HG02763 (cell line): ENCODE data around the gene GTF3C6.
"Not testable (repeated sequence)": the region's sequence is repeated elsewhere in the genome, so short reads cannot be mapped to it uniquely, and the experiment has no call there.

ENCODE experiments used
- ATAC-seq: cut with Tn5 transposase; IDR thresholded peaks from one replicate; pipeline ENCODE4 v1.9.1; 2021; ENCODE audit warnings: mild to moderate bottlenecking, moderate library complexity; ENCODE audit not compliant: unreplicated experiment

Gene GTF3C6

GRCh38 chr6:110958329-110959192 lies at the start of gene GTF3C6:
Gene GTF3C6, plus strand, starts transcription at chr6:110958706. Its CDS starts 64 bp downstream, at chr6:110958770.
- peak; percentile 97 for ATAC-seq

DNA sequence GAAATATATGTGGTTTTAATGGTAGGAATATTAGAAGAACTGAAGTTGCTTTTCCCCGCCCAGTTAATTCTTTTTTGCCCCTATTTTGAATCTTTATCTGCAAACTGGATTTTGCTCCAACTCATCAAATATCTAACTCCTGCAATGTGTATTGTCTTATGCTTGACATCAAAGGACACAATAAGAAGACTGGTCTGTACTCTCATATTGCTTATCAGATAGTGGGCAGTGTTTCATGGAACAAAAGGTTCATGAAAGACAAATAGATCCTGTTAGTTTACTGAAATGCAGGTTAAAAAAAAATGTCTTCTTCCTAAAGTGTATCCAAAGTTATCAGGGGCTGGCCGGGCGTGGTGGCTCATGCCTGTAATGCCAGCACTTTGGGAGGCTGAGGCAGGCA lies 27.7 kb upstream of the GTF3C6 start:
- ATAC-seq: no peak

GRCh38 chr6:110933912-110934311 lies 24.6 kb upstream of the GTF3C6 start:
- ATAC-seq: no peak

DNA sequence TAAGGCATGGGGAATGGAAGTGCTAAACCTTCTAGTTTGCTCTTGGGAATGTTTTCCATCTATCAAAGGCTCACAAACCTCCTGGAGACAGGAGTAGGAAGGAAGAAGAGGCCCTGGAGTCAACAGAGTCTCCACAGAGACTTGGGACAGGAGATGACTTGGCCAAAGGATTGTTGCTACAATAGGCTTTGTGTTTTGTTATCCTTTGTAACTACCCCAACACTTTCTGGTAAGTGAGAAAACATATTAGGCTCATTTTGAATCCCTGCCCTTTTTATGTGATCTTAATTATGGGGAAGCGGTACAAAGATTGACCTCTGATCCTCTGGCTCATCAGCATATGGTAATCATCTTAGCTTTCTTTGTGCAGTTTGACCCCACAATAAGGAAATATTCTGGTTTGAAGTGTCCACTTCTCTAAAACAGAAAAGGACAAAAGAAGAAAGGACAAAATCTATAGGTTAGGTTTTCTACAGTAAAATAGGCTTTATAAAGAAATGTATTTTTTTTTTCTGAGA lies 24.1 kb upstream of the GTF3C6 start:
- ATAC-seq: no peak

DNA sequence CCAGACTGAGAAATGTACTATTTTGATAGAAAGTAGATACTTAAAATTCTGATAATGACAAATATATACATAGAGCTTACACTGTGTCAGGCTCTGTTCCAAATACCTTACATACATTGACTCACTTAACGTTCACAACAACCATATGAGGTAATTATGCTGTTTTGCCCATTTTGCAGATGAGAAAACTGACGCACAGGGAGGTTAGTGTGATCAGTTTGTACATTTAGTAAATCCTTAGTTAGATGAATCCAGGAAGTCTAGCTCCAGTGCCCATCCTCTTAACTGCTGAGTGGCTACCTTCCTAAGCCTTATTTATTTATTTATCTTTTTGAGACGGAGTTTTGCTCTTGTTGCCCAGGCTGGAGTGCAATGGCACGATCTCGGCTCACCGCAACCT lies 23.3 kb upstream of the GTF3C6 start:
- no peak for ATAC-seq

- ATAC-seq: no peak
Measured at GRCh38 chr6:110938171-110938570, 20.3 kb upstream of the GTF3C6 start.

DNA sequence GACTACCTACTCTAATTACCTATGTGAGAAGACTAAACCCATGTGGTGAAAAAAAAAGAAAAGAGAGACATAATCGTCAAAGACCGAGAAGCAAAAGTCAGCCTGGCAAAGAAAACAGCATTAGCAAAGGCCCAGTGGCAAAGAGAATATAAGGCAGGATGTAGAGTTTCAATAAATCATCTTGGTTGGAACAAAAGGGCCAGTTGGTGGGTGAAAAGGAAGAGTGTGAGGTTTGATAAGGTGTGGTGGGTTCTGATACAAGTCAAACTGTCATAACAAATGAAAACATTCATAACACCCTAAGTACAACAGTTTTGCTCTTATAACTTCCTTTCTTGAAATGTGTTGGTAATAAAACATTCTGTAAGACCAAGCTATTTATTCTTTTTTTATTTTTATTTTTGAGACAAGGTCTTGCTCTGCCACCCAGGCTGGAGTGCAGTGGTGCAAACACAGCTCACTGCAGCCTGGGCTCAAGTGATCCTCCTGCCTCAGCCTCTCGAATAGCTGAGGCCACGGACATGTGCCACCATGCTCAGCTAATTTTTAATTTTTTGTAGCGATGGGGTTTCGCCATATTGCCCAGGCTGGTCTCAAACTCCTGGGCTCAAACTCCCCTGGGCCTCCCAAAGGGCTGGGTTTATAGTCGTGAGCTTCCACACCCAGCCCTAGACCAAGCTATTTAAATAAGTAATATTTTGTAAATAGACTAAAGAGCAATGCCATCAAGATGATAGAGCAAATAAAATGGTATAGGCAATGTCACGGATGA lies 18.9 kb upstream of the GTF3C6 start:
- ATAC-seq: no peak

DNA sequence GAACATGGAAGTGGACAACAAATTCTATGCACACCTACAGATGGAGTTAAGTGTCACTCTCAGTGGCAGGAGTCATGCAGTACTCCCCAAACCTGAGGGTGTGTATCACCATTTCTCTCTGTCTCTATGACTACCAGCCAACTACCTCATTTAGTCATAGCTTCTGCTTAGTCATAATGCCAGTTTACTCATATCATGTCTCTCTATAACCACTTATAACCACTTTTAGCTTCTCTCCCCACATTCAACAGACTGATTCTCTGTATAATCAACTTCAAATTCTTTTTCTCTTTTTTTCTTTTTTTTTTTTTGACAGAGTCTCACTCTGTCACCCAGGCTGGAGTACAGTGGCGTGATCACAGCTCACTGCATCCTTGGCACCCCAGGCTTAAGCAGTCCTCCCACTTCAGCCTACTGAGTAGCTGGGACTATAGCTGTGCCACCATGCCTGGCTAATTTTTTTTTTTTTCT lies 13.8 kb upstream of the GTF3C6 start:
- peak; percentile 98 for ATAC-seq

- no peak for ATAC-seq
Measured at GRCh38 chr6:110946498-110946897, 12.0 kb upstream of the GTF3C6 start.

GRCh38 chr6:110949679-110950285 lies 8.7 kb upstream of the GTF3C6 start:
- ATAC-seq: no peak

DNA sequence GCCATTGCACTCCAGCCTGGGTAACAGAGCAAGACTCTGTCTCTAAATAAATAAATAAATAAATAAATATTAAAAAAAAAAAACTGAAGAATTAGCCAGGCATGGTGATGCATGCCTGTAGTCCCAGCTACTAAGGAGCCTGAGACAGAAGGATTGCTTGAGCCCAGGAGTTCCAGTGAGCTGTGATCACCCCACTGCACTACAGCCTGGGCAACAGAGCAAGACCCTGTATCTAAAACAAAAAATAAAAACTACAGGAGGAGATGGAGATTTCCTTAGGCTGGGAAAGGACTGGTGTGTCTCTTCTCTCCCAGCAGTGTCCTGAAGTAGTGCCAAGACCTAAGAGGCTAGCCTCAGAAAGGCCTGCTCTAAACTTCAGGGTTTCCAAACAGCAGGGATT lies 8.1 kb upstream of the GTF3C6 start:
- no peak for ATAC-seq

DNA sequence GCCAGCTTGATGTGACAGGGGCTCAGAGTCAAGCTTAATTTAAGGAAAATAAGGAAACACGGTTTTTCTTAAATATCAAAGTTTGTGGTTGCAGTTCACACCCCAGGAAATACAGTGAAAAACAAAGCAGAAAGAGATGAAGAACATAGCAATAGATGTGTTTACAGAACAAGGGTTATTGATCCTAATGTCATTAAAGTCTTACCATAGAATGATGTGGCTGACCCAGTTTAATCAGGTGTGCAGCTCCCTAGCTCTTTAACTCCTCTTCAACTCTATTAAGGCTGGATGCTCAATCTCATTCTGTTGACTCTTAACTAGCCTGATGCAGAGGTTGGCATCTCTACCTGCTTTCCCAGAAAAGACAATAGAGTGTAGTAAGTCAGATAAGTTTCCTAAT lies 7.5 kb upstream of the GTF3C6 start:
- no peak for ATAC-seq

DNA sequence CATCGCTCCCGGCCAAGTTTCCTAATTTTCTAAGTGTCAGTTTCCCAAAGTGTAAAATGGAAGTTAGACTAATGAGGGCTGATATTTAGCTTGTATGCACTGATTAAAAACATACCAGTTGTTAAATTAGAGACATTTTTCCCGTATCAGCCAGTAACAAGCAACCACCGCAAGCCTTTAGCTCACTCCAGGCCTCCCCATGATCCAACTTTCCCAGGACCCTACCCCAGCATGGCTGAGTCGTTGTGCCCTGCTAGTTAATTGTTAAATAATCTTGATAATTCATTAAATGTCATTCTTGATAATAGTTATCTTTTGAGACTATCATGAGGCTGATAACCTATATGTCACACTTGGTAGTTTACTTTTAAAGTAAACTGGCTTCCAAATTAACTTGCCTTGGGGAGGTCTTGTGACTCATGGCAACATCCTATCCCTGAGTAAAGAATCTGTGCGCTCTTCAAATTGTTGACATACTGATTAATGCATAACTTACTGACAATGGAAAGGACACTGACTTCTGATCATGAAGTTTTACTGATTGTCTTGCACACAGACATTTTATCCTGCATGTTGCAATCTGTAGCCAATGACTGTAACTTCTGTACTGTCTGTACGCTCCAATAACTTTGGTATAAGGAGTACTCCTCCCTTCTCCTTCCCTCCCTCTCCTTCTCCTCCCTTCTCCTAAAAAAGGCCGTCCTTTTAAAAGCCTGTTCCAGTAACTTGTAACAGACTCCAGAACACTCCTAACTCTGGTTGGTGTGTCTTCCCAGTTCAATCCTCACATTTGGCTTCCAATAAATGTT lies 6.3 kb upstream of the GTF3C6 start:
- no peak for ATAC-seq

- ATAC-seq: no peak
Measured at GRCh38 chr6:110953633-110954303, 4.7 kb upstream of the GTF3C6 start.

DNA sequence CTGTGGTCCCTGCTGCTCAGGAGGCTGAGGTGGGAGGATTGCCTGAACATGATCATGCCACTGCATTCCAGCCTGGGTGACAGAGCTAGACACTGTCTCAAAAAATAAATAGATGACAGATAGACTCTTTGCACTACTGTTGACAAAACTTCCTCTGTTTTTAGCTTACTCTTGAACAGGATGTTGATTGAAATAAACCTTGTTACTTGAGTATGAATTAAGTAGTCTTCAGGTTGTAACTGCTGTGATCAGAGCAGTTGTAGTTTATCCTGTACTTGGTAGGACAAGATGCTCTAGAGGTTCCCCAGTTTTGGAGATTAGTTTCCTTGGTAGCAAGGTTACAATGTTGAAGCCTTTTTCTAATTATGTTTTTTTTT lies 1.5 kb downstream of the GTF3C6 start:
- ATAC-seq: no peak

DNA sequence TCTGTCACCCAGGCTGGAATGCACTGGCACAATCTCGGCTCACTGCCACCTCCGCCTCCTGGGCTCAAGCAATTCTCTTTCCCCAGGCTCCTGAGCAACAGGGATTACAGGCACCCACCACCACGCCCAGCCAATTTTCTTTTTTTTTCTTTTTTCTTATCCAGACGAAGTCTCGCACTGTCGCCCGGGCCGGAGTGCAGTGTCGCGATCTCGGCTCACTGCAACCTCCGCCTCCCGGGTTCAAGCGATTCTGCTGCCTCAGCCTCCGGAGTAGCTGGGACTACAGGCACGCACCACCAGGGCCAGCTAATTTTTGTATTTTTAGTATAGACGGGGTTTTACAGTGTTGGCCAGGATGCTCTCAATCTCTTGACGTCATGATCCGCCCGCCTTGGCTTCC lies 4.1 kb downstream of the GTF3C6 start:
- ATAC-seq: not testable (repeated sequence)

DNA sequence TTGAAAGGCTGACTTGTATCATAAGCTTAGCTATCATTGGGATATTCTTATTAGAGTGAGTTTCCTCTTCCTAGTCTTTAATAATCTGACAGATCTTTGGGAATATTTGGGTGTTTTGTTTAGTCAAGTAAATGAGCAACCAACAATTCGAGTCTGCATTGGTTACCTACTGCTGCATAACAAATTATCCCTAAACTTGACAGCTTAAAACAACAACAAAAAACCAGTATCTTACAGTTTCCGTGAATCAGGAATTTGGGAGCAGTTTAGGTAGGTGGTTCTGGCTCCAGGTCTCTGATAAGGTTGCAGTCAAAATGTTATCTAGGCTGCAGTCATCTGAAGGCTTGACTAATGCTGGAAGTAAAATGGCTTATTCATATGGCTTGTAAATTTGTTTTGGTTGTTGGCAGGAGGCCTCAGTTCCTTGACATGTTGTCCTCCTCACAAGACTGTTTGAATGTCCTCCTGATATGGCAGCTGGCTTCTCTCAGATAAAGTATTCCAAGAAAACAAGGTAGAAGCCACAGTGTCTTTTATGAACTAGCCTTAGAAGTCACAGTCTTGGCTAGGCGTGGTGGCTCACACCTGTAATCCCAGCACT lies 7.2 kb downstream of the GTF3C6 start:
- ATAC-seq: no peak

- ATAC-seq: not testable (repeated sequence)
Measured at GRCh38 chr6:110968661-110969060, 10.2 kb downstream of the GTF3C6 start.

- no peak for ATAC-seq
Measured at GRCh38 chr6:110971468-110971867, 13.0 kb downstream of the GTF3C6 start.

- no peak for ATAC-seq
Measured at GRCh38 chr6:110976575-110976974, 18.1 kb downstream of the GTF3C6 start.
